HL-60/S4 (cell line): ENCODE measurements around the gene FARP1.

Source experiments
- in situ Hi-C: fragments of 300-500 bp; cut with MboI; formaldehyde crosslinking; loops from 2 replicates; pipeline ENCODE4 v1.14.3; 2022; ENCODE audit warnings: low sequenced_read_pairs

Gene FARP1

DNA sequence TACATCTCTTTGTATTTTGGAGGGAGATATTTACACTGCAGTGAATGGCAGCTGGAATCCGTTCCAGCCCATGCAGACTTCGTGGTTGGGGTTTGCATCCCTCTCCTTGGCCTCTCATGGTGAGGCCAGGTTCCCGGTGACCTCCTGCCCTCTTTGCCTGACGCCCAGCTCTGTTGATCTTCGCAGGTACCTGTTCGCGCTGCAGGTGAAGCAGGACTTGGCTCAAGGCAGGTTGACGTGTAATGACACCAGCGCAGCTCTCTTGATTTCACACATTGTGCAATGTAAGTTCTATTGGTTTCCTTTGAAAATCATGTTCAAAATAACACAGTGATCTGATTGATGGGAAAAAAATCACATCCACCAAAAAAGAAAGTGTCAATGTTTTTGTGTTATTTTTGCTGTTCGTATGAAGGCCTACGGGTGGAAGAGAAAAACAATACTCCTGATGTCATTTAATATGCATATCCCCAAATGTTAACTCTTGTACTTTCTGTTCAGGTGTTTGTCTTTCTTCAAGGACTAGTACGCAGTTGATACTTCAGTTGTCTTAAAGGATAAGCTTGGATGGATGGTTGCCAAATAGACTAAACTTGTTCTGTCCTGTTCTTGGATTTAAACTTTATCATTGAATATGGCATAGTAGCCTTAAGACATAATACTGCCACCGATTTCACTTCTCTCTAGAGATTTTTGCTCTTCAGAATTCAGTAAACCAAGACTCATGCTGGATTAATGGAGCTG, 234.9 kb downstream of the FARP1 start:
- in situ Hi-C loops: no loop called here

DNA sequence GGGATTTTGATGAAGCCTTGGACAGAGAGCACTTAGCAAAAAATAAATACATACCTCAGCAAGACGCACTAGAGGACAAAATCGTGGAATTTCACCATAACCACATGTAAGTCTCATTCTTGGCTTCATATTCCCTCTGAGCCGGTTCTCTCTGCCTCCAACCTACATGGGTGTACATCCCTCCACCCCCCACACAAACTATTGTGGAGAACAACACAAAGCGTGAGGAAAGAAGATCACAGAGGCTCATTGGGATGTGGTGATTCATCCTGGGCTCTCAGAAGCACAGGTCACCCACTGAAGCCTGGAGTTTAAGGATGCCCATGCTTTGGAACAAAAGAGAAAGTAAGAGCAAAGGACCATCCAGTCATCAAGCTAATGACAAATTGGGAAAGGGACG, 241.8 kb downstream of the FARP1 start:
- in situ Hi-C loops: no loop called here

DNA sequence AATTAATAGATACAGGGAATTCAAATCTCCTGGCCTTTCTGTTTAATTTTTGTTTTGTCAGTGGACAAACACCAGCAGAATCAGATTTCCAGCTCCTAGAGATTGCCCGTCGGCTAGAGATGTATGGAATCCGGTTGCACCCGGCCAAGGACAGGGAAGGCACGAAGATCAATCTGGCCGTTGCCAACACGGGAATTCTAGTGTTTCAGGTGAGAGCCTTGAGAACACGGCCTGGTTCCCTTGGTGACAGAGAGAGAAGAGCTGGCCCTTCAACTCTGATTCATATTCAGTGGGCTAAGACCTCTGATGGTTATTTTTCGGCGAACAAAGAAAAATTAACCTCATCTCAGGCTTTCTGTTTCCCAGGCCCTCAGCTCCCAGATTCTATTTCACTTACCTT, 242.7 kb downstream of the FARP1 start:
- in situ Hi-C loops: no loop called here

DNA sequence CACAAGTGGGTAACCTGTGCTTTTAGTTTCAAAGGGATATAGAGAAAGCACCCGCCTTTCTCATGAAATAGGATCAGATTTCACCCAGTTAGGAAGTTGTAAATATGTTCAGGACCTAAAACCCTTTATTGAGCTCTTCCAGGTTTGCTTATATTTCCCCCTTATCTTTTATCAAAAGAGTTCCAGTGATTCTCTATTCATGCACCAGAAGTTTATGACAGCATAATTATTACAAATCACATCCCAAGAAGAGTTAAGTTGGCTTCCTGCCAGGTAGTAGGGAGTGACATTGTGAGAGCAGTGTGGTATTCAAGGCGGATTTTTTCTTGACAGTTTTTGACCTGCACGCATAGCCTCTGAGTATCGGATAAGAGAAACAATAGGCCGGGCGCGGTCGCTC, 243.7 kb downstream of the FARP1 start:
- in situ Hi-C loops: no loop called here

DNA sequence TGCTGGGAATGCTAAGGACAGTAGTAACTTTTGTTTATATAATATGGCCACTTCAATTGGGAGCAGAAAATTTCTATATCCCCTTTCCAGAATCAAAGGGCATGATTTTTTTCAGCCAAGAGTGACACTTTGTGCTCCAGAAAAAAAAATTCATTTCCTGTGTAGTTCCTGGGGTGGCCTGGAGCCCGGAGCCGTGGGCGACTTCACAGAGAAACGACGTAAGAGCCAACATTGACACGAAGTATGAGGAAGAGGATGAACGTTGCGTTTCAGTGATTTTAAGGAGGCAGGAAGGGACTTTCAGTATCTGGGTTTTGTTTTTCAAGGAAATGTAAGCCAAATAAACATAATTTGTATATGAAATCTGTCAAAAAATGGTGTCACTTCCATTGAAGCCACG, 246.4 kb downstream of the FARP1 start:
- in situ Hi-C loops: no loop called here

DNA sequence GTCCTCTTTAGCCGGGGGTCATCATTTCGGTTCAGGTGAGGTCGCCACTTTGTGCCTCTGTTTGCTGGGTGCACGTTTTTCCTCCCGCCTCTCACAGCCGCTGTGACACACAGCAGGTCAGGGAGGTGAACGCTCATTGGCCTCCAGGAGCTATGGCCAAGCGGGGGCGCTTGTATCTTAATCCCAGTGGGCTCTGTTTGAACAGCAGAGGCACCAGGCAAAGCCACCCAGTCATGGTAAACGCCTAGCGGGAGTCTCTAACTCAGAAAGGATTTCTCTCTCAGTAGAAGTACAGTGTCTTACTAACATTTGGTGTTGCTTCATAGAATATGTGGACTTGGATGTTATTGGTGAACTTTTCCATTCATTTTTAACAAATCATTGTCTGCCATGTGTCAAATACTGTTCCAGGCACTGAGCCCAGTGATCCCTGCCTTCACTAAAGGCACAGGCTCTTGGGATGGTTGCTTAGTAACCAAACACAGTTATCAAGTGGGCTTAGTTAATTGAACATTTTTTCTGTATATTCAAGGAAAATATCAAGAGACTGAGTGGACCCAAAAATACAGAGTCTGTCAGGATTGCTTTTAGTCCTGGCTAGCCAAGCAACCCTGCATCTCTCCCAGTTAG, 247.3 kb downstream of the FARP1 start:
- in situ Hi-C loops: no loop called here

DNA sequence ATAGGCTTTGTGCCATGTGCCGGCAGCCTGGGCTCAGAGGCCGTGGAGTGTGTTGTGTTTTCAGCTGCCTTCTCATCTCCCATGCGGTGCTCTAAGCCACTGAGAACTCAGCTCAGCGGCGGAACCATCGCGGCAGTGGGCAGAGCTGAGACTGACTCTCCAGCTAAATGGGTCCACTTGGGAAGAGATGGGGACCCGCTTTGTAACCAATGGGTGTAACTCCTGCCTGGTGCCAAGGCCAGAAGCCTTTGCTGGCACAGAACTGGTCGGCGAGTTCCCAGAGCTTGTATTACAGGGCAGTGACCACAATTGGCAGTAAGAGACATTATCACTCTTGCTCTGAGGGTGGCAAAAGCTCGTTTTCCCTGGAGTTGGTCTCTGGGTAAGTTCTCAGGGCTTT, 251.0 kb downstream of the FARP1 start:
- in situ Hi-C loops: no loop called here

DNA sequence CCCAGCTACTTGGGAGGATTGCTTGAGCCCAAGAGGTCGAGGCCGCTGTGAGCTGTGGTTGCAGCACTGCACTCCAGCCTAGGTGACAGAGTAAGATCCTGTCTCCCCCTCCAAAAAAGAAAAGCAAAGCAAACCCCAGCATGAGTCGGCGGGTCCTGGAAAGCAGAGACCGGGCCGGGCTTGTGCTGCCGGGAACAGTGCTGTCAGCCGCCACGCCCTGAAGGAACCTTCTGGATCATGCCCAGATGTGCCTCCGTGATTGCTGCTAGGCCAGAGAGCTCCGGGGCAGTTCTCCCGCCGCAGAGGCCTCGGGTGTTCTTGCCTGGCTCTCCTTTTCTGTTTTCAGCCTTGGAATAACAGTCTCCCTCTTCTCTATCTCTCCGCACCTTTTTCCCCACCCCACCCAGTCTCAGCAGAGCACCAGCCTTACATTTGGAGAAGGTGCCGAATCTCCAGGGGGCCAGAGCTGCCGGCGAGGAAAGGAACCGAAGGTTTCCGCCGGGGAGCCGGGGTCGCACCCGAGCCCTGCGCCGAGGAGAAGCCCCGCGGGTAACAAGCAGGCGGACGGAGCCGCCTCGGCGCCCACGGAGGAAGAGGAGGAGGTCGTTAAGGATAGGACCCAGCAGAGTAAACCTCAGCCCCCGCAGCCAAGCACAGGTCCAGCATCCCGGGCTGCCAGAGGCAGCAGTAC, 252.1 kb downstream of the FARP1 start:
- in situ Hi-C loops: no loop called here

DNA sequence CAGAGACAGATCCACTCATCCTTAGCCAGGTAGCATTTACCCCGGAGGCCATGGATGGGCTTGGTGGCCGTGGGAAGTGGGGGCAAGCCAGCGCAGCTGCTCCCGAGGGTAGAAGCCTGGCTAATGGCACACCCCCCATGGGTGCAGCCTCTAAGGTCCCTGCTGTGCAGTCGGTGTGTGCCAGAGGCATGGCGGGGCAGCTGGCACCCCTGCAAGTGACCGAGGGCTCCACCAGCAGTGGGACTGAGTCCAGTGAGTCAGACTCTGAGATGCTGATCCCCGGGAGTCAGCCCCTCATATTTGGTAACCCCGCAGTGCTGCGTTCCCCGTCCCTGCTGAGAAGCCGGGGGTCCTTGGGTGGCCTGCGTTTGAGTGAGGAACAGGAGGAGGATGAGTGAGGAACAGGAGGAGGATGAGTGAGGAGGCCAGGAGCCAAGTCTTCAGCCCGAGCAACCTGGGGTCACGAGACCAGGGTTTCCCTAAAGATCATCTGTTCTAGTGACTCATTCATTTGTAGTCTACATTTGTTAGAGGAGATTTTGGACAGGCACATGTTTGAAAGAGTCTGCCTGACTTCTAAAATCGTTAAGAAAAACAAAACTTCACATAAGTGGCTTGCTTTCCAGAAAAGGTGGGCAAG, 253.3 kb downstream of the FARP1 start:
- in situ Hi-C loops: no loop called here

DNA sequence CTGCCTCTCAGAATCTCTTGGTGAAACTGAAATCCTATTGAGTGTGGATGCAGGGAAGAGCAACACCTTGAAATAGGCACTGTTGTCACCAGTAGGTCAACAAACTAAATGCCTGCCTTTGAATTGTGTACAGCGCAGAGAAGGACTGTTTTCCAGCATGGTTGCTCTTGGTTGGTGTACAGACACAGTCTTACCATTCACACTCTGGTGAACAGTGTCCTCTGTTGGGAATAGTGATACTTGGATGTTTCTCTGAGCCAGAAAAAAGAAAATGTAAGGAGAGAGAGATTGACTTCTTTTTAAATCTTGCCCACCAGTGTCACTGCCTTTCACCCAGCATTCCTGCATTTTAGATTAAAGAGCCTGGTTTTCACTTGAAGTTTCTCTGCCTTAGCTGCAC, 254.3 kb downstream of the FARP1 start:
- in situ Hi-C loops: no loop called here

DNA sequence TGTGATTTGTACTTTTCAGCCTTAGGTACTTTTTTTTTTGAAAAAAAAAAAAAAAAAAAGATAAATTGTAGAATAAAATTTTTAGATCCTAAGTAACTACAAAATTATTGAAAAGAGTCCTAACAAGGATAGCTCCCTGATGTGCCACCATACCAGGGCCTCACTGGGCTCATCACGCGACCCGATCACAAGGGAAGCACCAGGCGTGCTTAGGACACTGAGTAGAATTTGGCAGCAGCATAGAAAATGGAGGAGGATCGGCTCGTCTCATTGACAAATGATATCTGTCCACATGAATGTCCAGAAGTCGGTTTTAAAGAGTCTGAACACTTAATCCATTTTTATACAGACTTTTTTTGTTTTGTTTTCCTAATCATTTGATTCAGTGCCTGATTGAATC, 255.0 kb downstream of the FARP1 start:
- in situ Hi-C loops: no loop called here

DNA sequence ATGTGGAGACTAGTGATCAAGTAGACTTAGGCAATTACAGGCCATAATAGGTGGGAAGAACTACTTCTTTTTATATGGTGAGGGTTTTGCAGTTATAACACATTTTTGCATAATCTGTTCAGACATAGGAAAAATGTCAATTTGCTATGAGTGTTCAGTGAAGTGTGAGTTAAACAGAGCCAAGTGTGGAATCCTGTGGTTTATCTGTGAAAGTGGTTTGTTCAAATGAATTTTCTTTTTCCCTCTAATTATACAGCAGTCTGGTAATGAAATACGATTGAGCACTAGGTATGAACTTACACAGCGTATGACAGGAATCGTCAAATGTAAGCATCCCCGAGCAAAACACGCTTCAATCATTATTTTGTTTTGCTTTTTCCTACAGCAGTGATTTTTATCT, 255.7 kb downstream of the FARP1 start:
- in situ Hi-C loops: no loop called here

DNA sequence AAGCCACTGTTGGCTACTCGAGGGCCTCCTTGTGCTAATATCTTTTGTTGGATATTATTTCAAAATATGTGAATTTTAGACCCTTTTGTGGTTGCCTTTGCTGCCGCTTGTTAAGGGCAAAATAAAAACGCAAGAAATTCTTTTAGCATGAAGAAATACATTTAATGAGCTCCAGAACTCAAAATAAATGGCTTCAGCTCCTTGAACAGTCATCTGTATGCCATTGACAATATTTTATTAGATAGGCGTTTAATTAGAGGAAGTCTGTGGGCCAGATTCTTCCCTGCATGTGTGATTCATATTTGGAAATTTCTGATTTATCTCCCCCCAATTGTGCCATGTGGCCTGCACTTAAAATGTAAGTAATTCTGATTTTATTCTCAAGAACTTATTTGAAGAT, 256.9 kb downstream of the FARP1 start:
- in situ Hi-C loops: no loop called here

DNA sequence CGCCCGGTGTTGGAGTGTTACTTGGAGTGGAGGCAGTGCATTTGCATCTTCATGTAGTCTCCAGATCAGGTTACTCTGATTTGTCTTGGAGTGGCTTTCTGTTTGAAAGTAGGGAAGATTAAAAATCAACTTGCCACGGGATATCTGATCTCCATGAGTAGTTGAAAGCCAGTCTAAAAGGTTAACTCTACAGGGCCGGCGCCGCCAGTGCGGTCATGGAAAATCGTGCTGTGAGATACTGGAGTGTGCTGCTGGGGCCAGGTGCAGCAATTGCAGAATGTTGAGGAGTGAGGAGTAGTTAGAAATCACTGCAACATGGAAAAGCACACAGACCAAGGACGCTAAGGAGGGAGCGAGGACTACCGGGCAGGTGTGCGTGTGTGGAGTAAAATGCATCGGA, 259.0 kb downstream of the FARP1 start:
- in situ Hi-C loops: no loop called here

DNA sequence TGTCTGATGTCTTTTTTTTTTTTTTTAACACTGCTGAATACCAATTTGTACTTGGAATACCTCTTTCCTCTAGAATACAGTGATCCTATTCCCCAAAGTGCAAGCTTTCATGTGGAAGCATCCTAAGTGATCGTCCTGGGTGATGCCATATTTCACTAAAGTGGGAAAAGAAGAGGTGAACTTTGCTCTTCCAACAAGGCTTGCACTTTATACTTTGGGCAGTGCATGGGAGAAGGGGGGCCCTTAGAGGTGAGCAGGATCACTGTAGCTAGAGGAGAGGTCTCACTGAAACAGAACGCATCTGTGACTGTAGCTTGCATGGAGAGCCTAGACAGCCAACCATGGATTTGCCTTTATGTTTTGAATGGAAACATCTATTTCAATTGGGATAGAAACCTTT, 260.2 kb downstream of the FARP1 start:
- in situ Hi-C loops: no loop called here

DNA sequence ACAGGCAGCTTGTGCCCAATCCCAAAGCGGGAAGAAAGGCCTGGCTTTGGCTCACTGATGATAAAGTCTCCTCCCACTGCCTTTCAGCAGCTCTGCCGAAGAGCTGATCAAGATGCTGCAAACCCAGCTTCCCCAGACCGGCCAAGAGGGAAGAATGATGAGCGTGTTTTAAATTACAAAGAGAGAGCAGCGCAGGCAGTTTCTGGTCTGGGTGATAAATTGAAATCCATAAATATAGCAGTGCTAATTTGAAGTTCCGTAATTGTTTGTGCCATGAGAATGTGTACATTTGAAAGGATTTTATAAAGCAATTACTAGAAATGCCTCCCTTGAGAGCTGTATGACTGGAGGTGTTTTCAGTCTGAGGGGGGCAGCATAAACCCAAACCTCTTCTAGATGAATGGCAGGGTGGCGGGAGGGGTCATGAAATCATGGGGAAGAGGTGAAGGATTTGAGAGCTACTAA, 262.2 kb downstream of the FARP1 start:
- in situ Hi-C loops: no loop called here

DNA sequence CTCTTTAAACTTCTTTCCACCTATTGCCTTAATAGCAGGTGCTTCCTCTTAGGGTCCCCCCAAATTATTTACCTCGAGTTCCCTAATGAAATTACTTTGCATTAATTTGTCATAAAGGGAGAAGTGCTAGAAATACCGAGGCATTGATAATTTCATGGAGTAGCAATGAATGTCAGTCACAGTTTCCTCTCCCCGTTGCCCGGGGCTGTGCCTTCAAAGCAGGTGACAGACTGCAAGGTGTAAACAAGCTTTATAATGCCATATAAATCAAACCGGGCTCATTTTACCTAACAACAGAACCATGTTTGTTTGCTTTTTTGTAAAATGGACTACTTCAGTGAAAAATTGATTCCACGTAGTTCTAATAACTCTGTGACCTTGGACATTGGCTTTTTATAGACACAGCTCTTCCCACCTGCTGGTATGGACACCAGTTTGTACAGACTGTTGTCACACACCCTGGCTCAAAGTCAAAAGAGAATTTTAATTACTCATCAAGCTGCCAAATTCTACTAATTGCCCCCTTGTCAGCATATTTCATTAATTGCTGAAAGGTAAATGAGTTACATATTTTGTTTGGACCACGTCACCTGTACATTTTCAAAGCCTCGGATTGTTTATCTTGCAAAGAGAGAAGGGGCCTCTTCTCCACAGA, 262.9 kb downstream of the FARP1 start:
- in situ Hi-C loops: no loop called here

DNA sequence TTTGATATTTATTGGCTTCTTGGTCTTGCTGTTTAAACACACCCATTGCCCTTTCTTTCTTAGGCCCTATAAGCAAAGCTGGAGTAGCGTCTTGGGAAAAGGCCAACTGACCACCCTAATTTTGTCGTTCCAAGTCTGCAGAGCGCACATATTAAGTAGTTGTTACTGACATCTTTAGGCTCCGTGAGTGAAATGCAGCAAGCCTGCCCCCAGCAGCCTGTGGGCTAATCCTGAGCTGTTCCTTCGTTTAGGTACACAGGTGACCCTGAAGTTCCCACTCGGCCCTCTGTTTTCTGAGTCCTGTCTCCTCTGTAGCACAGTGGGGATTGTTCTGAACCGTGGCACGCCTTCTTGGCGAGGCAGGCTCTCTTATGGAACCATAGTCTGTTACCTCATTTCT, 263.5 kb downstream of the FARP1 start:
- in situ Hi-C loops: no loop called here

DNA sequence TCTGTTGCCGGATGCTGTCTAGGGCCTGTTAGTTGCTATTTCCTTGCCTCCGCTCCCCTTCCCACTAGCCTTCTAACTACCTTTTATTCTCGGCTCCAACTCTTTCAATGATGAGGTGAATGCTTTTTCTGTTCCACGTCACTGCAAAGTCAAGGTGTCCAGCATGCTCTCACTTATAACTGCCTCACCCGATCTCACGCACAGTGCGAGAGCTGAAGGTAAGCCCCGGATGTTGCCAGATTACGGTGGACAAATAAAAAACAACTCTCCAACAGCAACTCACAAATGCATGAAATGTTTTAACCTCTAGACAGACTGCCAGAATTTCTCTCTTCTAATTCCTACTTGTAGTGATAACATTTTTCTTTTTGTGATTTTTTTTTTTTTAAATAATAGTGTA, 264.1 kb downstream of the FARP1 start:
- in situ Hi-C loops: no loop called here

DNA sequence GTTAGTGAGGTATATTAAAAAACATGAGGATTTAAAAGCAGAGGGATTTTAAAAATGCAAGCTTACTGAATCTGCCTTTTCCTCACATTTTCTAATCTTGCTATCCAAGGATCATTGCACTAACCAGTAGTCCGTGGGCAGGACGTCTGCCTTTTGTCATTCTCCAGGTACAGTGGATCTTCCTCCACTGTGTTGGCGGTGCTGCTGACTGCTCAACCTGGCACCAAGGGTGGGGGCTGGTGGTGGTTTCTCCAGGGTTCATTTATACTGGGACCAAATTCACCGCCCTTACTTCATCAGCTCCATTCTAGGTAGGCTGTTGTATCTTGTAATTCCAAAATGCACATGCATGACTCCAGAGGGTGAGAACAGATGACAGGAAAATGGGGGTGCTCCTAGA, 264.7 kb downstream of the FARP1 start:
- in situ Hi-C loops: no loop called here

DNA sequence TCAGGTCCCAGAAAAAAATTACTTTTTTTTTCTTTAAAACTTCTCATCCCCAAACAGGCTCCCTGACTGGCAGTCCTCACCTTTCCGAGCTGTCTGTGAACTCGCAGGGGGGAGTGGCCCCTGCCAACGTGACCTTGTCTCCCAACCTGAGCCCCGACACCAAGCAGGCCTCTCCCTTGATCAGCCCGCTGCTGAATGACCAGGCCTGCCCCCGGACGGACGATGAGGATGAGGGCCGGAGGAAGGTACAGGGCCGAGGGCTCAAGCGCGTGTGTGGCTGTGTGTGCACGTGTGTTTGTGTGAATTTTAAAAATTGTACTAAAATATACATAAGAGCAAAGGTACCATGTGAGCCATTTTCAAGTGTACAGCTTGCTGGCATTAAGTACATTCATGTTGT, 266.4 kb downstream of the FARP1 start:
- in situ Hi-C loops: no loop called here
